Thyroid gland (tissue), 4 donors: Measurements from ENCODE around the gene LCN2.

Experiments
- POLR2A ChIP-seq, 2 donors: fragments of 450-650 bp; IDR thresholded peaks; one replicate each; pipeline ENCODE4 v1.6.1; 2017; ENCODE audit warnings: antibody characterized with exemption in 2 of 2, mild to moderate bottlenecking in 2 of 2, moderate library complexity in 1 of 2
- TF ChIP-seq, protein P1 (sequence below), 6 experiments: fragments of 200-600 bp in 3 of 6; fragments of 450-650 bp in 3 of 6; sonication (generic) in 3 of 6; IDR thresholded peaks; one replicate each; pipeline ENCODE4 v1.5.1; 2016 to 2019; ENCODE audit warnings: antibody characterized with exemption in 6 of 6, mild to moderate bottlenecking in 2 of 6, inconsistent platforms in 1 of 6, moderate library complexity in 1 of 6

DNA sequence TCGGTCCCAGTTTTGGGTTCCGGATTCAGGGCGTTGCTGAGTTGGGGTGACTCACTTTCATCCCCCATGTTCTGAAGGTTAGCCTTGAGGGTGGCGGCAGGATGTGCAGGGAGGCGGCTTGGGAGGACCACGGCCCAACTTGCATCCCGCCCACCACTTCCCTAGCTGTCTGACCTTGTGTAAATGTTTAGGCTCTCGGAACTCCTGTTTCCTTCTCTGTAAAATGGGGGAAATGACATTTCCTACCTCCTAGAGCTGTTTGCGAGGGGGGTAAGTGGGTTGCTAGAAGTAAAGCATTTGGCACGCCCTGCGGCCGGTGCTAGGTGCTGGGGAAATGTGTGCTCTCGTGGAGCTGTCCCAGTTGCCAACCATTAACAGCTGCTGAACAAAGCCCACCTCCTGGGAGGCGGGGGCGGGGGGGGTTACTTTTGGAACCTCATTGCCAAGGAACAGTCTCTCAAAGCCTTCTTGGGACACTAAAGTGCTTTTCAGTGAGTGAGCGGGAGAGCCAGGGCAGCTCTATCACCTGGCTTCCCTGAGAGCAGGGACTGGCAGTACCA lies 49.2 kb upstream of the LCN2 start:
- TF ChIP-seq, protein P1, sequence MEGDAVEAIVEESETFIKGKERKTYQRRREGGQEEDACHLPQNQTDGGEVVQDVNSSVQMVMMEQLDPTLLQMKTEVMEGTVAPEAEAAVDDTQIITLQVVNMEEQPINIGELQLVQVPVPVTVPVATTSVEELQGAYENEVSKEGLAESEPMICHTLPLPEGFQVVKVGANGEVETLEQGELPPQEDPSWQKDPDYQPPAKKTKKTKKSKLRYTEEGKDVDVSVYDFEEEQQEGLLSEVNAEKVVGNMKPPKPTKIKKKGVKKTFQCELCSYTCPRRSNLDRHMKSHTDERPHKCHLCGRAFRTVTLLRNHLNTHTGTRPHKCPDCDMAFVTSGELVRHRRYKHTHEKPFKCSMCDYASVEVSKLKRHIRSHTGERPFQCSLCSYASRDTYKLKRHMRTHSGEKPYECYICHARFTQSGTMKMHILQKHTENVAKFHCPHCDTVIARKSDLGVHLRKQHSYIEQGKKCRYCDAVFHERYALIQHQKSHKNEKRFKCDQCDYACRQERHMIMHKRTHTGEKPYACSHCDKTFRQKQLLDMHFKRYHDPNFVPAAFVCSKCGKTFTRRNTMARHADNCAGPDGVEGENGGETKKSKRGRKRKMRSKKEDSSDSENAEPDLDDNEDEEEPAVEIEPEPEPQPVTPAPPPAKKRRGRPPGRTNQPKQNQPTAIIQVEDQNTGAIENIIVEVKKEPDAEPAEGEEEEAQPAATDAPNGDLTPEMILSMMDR (IDR thresholded peaks at IDR 0.05) = no peak
- TF ChIP-seq POLR2A (IDR thresholded peaks at IDR 0.05) = peak in 1 of 2 donors; percentile 23
